ENCODE measurements around the gene THOC7.

The THOC7 gene

GRCh38 chr3:63832395-63832794, 31.2 kb downstream of the THOC7 start:
- DNase-seq: no peak

- no peak for DNase-seq
Observed at GRCh38 chr3:63830526-63830925, 33.1 kb downstream of the THOC7 start.

- DNase-seq: no peak
Observed at GRCh38 chr3:63824309-63824708, 39.3 kb downstream of the THOC7 start.

- no peak for DNase-seq
Observed at GRCh38 chr3:63819151-63819398, 44.5 kb downstream of the THOC7 start, which contains the start of gene C3orf49. TSS of gene C3orf49 (plus strand) at chr3:63819299. CDS start at chr3:63819472, 173 bp downstream.

- peak; percentile 36 to 41 for DNase-seq
Observed at GRCh38 chr3:63818282-63819150, 45.1 kb downstream of the THOC7 start.

- DNase-seq: no peak
Observed at GRCh38 chr3:63817225-63817624, 46.4 kb downstream of the THOC7 start.

- DNase-seq: no peak
Observed at GRCh38 chr3:63814237-63814636, 49.4 kb downstream of the THOC7 start.

- no peak for DNase-seq
Observed at GRCh38 chr3:63809607-63810006, 54.0 kb downstream of the THOC7 start.

- no peak for DNase-seq
Observed at GRCh38 chr3:63808633-63809032, 55.0 kb downstream of the THOC7 start.

- DNase-seq: no peak
Observed at GRCh38 chr3:63807961-63808565, 55.5 kb downstream of the THOC7 start.

- no peak for DNase-seq
Observed at GRCh38 chr3:63803911-63804310, 59.7 kb downstream of the THOC7 start.

GRCh38 chr3:63800097-63800496, 63.5 kb downstream of the THOC7 start:
- DNase-seq: no peak

GRCh38 chr3:63798949-63799348, 64.7 kb downstream of the THOC7 start:
- DNase-seq: no peak

- DNase-seq: no peak
Observed at GRCh38 chr3:63798544-63798943, 65.1 kb downstream of the THOC7 start.

GRCh38 chr3:63795438-63795837, 68.2 kb downstream of the THOC7 start:
- DNase-seq: no peak

GRCh38 chr3:63791974-63792373, 71.6 kb downstream of the THOC7 start:
- DNase-seq: no peak

All from stimulated activated CD4-positive, alpha-beta T cell treated with anti-CD3 and anti-CD28 coated beads, Interleukin-4, amount 100 ng/mL, for 4 hours (primary cell).